ENCODE results near the gene NKTR.

NKTR gene

GRCh38 chr3:42696356-42697288, 96.1 kb downstream of the NKTR start:
- DNase-seq = no peak

GRCh38 chr3:42697289-42698051, 97.0 kb downstream of the NKTR start:
- no peak for DNase-seq

All from inflammatory macrophage (primary cell).